GM18519 (cell line): Measurements from ENCODE around the gene DEFB110.

Source experiments
- ATAC-seq: cut with Tn5 transposase; IDR thresholded peaks from one replicate; pipeline ENCODE4 v1.9.1; 2021; ENCODE audit warnings: mild to moderate bottlenecking, moderate library complexity; ENCODE audit not compliant: unreplicated experiment, low FRiP score

DEFB110 gene

DNA sequence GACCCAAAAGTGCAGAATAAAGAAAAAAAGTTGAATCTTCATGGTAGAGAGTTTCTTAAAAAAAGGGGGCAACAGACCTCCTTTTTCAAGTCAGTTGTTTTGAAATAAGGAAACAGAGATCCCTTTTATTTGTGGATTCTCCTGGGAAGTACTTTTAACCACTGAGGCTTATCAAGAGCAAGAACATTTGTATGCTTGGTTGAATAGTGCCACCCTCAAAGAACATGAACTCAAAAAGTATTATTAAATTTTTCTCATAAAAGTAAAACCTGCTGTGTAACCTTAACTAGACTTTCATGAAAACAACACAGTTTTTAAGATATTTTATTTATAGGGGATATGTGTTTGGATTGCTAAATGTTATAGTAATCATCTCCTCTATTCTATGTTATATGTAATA, at the start of gene DEFB110:
DEFB110 (minus strand) TSS at position 101 of the 400 bp plus-strand sequence; CDS start at position 42, 59 bp downstream.
- no peak for ATAC-seq

DNA sequence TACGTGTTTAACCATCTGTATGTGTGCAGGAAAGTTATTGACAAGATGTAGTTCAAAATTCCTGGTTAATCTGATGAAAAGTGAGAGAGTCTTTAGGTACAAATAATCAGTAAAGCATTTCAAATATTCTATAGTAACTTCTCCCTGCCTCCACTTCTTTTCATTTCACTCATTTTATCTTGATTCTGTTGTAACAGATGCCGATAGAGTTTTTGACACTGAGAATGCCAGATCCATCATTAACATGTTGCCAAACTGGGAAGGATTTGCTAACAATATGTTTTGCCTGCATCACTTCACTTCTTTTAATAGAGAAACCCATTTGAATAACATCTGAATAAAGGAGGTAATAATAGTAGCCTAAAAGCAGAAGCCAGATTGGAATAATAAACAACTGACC, 48.3 kb upstream of the DEFB110 start:
- no peak for ATAC-seq

DNA sequence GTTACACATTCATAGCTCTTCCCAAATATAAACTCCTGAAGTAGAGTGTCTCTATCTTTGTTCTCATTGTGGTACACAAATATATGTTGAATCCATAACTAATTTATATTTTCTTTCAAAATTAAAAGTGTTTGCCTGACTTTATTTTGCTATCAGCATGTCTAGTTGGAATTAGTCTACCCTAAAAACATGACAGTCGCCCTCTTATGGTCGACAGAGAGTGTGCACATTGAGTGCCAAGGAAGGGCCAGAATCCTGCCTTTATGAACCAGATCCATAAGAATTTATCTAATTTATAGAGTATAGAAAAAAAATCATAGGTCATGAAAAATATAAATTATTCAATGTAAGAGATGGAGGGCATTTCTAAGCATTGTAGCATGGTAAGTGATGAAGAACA, 40.3 kb upstream of the DEFB110 start:
- no peak for ATAC-seq

DNA sequence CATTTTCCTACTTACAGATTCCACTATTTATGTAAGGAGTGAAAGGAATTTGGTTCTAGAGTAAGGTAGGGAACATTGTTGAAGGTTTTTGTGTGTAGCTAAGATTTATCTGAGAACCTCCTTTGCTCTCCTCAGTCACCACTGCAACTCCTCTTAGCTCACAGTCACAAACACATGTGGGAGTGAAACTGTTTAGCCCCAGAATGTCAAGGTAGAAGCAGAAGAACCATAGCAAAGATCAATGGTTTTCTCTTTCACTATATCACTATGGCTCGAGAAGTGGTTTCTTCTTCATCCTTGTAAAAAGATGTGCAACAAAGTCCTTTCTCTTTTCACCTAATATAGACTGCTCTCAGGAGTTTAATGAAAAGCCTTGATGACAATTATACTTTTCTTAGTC, 34.4 kb upstream of the DEFB110 start:
- no peak for ATAC-seq

DNA sequence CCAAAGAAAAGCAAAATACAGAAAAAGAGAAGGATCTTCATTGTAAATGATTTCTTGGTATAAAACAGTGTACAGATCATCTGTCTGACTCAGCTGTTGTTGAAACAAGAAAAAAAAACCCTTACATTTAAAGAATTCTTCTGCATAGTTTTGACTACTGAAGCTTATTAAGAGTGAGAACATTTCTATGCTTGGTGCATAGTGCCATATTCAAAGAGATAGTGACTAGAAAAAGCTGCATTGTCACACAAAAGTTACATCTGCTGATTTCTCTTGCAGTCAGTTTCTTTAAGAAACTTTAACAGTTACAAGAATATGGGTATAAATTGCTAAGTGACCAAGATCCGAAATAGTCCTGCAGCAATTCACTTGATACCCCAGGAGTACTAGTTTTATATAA, 28.0 kb upstream of the DEFB110 start, which contains the start of gene DEFB112:
DEFB112 (minus strand) TSS at position 101 of the 400 bp plus-strand sequence; CDS start at position 41, 60 bp downstream.
- ATAC-seq: no peak

DNA sequence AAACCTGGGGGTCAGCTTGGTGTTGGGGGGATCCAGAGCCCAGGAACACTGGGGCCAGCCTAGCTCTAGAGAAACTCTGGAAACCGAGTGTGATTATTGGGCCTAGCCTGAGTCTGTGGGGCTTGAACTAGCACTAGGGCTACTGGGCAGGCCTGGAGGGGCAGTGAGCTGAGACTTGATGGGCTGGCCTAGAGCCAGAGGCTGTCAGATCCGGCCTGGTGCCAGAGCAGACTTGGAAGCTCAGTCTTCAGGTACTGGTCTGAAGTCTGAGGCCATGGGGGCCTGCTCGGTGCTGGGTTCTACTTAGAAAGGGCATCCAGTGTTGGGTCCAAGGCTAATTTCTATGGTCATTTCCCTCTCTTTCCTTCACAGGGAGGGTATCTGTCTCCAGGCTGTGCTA, 25.2 kb upstream of the DEFB110 start:
- ATAC-seq: no peak

DNA sequence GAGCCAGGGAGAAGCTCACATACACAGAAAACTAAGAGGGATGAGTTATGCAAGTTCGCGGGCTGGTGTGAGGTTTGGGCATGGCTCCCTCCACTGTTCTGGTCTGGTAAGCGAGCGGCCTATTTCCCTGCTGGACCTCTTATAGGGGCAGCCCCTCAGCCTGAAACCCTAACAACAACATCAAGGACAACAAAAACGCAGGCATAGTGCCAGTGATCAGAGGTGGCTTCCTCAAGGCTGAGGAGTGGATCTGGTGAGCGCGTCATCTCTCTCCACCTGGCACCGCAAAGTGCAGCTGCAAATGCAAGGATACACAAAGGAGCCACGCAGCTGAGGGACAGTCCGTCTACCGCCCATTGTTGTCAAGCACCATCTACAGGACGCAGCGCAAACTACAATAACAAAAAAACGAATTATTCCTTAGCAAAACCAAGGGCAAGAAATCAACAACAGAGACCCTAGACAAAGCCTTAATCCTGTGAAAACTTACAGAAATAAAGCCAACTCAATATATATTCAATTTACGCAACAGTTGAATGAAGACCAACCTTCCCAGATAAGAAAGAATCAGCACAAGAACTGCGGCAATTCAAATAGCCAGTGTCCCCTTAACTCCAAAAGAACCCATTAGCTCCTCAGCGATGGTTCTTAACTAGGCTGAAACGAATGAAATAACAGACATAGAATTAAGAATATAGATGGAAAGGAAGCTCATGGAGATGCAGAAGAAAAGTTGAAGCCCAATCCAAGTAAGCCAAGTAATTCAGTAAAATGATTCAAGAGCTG, 9.2 kb upstream of the DEFB110 start:
- ATAC-seq: no peak

DNA sequence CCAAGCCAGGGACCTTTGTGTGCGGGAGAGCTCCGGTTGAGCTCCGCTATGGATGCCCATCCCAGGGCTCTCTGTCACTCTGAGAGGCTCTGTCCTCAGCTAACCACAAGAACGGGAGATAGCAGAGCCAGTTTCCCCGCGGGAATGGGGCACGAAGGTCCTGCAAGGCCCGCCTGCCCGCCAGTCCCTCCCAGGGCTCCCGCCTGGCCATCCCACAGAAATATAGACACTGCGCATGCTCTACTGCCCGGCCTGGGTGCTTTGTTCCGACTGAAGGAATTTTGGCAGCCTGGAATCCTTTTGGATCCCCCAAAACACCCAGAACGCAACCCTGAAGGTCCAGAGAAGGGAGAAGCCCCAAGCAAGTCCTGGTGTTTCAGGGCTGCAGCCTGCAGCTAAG, 8.6 kb upstream of the DEFB110 start:
- no peak for ATAC-seq

DNA sequence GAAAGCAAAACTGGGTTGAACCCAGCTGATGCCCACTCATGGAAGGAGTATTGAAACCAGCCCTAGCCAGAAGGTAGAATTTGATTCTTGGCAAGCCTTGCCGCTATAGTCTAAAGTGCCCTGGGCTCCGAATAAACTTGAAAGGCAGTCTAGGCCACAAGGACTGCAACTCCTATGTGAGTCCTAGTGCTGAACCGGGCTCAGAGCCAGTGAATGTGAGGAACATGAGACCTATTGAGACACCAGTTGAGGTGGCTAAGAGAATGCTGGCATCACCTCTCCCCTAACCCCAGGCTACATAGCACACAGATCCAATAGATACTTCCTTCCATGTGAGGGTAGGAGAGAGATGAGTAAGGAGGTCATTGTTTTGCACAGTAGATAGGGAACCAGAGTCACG, 3.5 kb upstream of the DEFB110 start:
- ATAC-seq: no peak

DNA sequence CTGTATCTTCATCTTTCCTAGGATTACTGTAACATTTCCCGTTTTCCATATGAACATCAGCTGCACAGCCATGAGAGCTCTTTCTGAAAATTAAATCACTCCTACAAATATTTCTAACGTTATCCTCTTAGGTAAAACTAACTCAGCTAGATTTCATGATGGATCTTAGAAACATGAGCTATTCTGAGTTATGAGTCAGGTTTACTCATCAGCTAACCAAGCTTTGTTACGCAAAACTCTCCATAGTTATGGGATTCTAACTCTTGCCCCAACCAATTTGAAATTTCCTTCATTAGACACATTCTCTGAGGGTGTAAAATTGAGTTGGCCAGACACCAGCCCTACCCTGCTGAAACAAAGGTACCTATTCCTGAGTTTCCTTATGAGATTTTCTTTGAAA, 14.0 kb downstream of the DEFB110 start:
- ATAC-seq: no peak

DNA sequence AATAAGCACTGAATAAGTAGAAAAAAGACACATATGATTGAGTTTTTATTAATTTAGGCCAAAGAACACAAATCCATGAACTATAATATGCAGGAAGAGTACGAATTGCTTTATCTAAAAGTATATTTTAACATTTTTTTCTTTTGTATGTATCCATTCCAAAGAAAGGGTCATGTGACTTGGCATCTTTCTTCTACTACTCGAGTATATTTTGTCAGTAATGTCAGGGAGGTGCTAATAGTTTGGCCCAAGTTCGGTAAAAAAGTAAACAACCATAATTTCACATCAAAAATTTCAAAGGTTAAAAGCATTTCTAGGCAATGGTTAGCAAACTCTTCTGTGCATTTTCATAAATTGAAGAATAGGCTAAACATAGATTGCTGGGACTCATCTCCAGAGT, 18.7 kb downstream of the DEFB110 start:
- ATAC-seq: no peak

DNA sequence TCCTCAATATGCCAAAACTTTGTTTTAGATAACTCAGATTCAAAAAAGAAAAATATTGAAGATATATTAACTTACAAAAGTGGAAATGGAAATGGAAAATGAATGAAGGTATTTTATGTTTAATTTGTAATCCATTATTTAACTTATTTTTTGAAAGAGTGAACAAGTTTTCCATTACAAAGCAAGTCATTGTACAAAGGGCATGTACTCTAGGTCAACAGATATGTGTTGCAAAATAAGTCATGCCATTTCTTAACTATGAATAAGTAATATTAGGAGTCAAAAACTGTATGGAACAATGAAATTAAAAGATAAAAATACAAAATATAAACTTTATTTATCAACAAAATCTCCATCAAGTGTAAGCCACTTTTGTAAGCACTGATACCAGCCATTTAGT, 26.5 kb downstream of the DEFB110 start:
- ATAC-seq: no peak

DNA sequence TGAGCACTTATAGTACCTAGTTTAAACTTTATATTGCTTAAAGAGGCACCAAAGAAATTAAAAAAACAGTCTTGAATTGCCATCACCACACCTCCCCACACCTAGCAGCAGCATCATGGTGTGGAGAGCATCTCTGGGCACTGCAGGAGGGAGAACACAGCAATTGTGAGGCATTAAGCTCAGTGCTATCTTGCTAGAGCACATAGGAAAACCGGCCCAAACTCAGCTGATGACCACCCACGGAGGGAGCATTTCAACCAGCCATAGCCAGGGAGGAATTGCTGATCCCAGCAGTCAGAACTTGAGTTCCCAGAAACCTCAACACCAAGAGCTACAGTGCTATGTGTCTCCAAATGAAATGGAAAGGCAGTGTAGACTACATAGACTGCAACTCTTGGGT, 32.9 kb downstream of the DEFB110 start:
- ATAC-seq: no peak

DNA sequence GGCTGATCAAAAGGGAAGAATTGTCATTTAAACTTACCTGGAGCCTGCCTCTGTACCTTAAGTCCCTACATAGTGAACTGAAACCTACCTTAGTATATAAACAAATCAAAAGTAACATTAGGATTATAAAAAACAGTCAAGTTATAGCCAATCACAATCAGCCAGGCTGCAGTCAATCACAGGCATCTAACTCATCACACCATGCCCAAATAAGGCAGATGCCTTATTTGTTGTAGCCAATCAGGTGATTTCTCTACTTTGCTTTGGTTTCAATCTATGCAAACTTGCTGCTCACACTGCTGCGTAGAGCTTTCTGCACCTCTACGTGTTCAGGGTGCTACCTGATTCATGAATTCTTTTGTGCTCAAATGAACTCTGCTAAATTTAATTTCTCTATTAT, 34.0 kb downstream of the DEFB110 start:
- no peak for ATAC-seq

DNA sequence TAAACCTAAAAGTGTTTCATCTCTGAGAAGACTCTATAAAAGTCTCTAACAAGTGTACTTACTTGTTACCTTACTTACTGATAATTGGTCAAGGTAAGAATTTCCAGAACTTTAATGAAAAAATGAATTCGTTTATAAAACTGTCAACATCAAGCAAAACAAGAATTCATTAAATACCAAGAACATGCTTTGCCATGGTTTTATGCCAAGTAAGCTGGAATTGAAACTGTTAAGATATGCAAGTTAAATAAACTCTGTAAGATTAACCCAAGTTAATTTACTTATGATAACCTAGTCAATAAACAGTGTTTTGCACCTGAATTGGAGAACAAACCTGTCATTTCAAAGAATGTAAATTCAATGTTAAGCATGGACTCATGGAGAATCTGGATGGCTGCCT, 35.2 kb downstream of the DEFB110 start:
- ATAC-seq: no peak

DNA sequence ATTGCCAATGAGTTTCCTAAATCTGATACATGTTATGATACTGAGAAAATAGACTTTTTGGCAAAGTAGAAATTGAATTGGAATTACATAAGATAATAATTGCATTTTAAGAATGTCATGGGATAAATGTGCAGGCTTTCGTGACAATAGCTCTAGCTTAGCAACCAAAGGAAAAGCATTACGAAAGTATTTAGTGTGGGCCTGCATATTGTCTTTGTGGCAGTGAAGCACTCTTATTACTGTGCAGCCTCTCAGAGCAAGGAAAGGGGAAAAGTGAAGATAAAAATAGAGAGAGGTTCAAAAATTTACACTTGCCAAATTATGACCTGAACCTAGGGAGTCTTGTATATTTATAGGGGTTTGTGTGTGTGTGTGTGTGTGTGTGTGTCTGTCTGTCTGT, 39.7 kb downstream of the DEFB110 start:
- ATAC-seq: no peak

DNA sequence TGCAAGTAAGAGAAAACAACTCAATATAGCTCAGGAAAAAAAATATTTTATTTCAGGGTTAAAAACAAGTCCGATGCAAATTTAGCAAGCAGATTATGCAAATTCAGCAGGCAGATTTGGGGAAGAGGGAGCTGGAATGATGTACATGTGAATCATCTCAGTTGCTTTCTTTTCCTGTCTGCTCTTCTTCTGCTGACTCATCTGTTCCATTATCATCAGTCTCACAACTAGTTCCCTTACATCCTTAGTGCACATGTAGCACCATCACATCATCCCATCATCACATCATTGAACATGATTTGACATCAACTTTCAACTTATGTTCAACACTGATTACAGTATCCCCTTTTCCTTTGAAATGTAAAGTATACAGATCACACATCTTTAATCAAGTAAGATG, 40.9 kb downstream of the DEFB110 start:
- peak; percentile 58 for ATAC-seq

DNA sequence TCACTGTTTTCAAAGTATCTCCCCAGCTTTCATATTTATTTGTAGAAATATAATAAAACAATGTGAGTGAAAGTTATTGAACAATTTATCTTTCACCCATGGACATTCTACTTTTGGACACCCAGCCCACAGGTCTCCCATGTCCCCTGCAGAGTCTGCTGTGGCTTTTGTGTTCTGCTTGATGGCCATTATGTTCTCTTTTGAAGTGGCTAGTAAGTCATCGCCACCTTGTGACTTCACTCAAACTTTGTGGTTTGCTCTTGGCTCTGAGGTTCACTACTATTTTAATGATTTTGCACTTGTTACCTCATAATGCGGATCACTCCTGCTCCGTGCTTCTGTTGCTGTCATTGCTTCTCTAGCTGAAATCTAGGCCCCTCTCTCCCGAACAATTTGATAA, 42.2 kb downstream of the DEFB110 start:
- ATAC-seq: no peak

DNA sequence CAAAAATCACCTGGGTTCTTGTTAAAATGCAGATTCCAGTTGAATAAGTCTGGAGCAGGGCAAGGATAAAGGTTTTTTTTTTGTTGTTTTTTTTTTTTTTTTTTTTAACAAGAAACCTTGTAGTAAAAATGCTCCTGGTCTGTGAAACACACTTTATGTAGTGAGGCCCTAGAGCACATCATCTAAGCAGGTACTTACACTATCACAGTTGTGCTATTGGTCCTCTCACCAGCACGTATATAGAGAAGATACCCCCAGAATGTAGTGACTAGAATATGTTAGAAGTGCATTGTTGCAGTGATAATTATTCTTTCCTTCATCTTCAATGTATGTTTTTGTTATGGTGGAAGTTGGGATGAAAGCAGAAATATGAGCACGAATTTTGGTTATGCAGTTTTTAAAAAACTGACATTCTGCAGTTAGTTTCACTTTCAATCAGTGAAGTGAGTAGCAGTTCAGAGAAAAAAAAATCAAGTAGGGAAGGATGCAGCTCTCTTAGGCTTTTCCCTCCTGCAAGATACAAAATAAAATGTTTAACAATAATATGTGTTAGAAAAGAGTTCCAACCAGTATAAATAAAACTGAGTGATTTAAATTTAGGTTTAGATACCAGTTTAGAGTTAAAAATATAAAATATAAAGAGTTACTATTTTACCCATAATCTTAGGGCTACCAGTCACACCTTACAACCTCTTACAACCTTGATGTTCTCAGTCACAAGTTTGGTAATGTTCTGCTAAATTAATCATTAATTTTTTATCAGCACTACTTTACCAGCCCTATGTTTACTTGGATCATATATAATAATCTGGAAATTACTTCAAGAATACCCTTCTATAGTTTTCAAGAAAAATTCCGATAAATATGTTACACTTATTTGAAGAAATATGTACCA, 43.2 kb downstream of the DEFB110 start:
- peak; percentile 38 for ATAC-seq

DNA sequence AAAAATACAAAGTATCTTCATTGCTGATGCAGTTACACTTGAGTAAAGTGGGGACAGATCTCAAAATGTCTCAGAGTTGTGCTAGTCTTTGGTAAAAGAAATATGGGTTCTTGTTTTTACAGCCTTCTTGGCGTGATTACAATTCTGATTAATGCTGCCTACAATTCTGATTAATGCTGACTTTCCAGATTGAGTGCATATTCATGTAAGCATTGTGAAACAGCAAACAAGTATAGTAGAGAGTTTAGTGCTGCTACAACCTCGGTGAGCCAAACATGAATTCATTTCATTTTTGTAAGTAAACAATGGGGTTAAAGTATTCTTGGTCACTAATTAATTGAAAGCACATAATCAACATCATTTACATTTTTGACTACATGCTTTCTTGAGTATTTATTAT, 52.2 kb downstream of the DEFB110 start, which contains the start of gene DEFB113:
DEFB113 (minus strand) TSS at position 21 of the 400 bp plus-strand sequence; CDS start at position 21, 0 bp downstream.
- no peak for ATAC-seq
